ENCODE results near the gene C1QTNF5. TPM values are rescaled to one million over a fixed set of nuclear protein-coding genes. Genes with fewer than 3 reads are reported as not detected.

C1QTNF5 gene
- total and polyA plus RNA-seq, 4 donors = 1.9 to 6.4 (median 3.3) TPM

GRCh38 chr11:119329320-119329719, 11.4 kb downstream of the C1QTNF5 start:
- no peaks in the 10 kb centered on the region for H3K36me3 ChIP-seq (ENCODE audit: control insufficient read depth in 4 of 4, insufficient read depth in 3 of 4, low read depth in 1 of 4, low read length in 3 of 4)
- no peak overlapping the region for H3K27ac ChIP-seq (ENCODE audit: low read depth in 1 of 2, low read length in 2 of 2)
- 75% methylated on average over 2 of the region's 2 CpGs for WGBS
- TF ChIP-seq GABPA (IDR thresholded peaks at IDR 0.05 in 1 of 2, conservative IDR thresholded peaks at IDR 0.05 in 1 of 2) (no peak), ATF3 (IDR thresholded peaks at IDR 0.05) (no peak), YY1 (IDR thresholded peaks at IDR 0.05) (no peak), TAF1 (conservative IDR thresholded peaks at IDR 0.05) (no peak), RAD21 (IDR thresholded peaks at IDR 0.05) (no peak), HNF4A (conservative IDR thresholded peaks at IDR 0.05) (no peak), REST (IDR thresholded peaks at IDR 0.05) (no peak), NR2F2 (IDR thresholded peaks at IDR 0.05) (no peak), JUND (IDR thresholded peaks at IDR 0.05) (no peak), SP1 (IDR thresholded peaks at IDR 0.05) (no peak), FOXA1 (IDR thresholded peaks at IDR 0.05) (no peak), FOXA2 (IDR thresholded peaks at IDR 0.05) (no peak), EGR1 (IDR thresholded peaks at IDR 0.05; ENCODE audit: low read depth in 2 of 2) (no peak), RXRA (IDR thresholded peaks at IDR 0.05) (no peak), HNF4G (IDR thresholded peaks at IDR 0.05) (no peak)
- TF ChIP-seq, protein P1, sequence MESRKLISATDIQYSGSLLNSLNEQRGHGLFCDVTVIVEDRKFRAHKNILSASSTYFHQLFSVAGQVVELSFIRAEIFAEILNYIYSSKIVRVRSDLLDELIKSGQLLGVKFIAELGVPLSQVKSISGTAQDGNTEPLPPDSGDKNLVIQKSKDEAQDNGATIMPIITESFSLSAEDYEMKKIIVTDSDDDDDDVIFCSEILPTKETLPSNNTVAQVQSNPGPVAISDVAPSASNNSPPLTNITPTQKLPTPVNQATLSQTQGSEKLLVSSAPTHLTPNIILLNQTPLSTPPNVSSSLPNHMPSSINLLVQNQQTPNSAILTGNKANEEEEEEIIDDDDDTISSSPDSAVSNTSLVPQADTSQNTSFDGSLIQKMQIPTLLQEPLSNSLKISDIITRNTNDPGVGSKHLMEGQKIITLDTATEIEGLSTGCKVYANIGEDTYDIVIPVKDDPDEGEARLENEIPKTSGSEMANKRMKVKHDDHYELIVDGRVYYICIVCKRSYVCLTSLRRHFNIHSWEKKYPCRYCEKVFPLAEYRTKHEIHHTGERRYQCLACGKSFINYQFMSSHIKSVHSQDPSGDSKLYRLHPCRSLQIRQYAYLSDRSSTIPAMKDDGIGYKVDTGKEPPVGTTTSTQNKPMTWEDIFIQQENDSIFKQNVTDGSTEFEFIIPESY (IDR thresholded peaks at IDR 0.05) = no peak
- TF ChIP-seq, protein P2, sequence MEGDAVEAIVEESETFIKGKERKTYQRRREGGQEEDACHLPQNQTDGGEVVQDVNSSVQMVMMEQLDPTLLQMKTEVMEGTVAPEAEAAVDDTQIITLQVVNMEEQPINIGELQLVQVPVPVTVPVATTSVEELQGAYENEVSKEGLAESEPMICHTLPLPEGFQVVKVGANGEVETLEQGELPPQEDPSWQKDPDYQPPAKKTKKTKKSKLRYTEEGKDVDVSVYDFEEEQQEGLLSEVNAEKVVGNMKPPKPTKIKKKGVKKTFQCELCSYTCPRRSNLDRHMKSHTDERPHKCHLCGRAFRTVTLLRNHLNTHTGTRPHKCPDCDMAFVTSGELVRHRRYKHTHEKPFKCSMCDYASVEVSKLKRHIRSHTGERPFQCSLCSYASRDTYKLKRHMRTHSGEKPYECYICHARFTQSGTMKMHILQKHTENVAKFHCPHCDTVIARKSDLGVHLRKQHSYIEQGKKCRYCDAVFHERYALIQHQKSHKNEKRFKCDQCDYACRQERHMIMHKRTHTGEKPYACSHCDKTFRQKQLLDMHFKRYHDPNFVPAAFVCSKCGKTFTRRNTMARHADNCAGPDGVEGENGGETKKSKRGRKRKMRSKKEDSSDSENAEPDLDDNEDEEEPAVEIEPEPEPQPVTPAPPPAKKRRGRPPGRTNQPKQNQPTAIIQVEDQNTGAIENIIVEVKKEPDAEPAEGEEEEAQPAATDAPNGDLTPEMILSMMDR (IDR thresholded peaks at IDR 0.05; ENCODE audit: low read depth, low read length, missing input control) = no peak
- TF ChIP-seq, protein P3, sequence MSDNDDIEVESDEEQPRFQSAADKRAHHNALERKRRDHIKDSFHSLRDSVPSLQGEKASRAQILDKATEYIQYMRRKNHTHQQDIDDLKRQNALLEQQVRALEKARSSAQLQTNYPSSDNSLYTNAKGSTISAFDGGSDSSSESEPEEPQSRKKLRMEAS (IDR thresholded peaks at IDR 0.05) = no peak
- no peak for DNase-seq (ENCODE audit: low spot score)
- no peak overlapping the region for H3K9ac ChIP-seq (ENCODE audit: low read depth in 1 of 2, low read length in 2 of 2)
- no peaks in the 10 kb centered on the region for H3K4me1 ChIP-seq (ENCODE audit: control insufficient read depth in 4 of 4, insufficient read depth in 4 of 4, low read length in 3 of 4)
- H3K4me3 ChIP-seq (ENCODE audit: low read depth in 1 of 3, low read length in 3 of 3) = no peak overlapping the region
- H3K9me3 ChIP-seq (ENCODE audit: control insufficient read depth in 4 of 4, low read length in 3 of 4) = no peaks in the 10 kb centered on the region
- H3K27me3 ChIP-seq (ENCODE audit: control insufficient read depth in 4 of 4, insufficient read depth in 4 of 4, low read length in 3 of 4) = no peaks in the 10 kb centered on the region
